ENCODE measurements around the gene NUP210.

NUP210 gene

DNA sequence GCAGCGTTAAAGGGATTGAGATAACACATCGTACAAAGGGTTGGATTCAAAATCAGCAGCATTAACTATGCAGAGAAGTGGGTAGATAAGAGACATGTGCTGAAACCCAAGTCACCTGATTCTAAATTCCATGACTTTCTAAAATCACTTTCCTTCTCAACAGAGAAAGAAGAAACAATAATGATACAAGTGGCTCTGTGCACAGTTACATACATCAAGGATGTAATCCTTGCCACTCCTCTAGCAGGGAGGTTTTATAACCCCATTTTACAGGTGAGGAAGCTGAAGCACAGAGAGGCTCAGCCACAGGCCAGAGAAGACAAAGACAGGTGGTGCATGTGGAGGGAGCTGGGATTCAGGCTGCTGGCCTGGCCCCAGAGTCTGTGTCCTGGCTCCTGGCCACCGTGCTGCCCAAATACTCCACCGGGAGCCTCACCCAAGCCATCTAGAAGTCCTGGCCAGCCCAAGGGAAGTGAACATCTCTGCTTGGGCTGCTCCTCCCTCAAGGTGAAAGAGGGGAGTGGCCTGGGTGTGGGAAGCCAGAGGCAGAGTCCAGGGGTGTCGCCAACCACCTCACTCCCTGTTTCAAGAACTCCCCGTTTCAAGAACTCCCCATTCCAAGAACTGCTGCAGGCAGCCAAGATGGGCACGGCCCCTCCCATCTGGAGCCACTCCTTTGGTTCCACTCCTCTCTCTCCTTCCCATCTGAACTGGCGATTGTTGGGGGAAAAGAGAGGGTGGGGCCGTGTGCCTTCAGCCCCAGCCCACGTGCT lies 147.1 kb downstream of the NUP210 start:
- DNase-seq = no peak

DNA sequence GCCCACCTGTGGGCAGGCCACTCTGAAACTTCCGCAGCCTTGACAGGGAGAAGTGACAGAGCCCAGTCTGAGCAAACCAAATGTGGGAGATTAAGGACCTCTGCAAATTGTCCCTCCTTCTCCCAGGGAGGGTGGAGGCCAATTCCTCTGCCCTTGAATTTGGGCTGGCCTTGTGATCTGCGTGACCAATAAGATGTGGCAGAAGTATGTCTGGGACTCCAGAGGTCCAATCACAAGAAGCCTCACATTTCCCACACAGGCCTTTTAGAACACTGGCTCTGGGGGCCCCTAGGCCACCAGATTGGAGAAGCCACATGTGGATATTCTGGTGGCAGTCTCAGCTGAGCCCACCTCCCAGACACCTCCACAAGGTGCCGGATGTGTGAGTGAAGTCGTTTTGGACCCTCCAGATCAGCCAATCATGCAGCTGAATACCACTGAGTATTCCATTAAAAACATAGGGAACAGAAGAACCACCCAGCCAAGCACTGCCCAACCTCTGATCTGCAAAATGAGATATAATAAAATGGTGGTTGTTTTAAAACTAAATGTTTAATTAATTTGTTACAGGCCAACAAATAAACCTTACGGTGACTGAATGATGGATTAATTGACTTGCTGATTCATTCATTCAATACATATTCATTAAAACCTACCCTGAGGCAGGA lies 150.3 kb downstream of the NUP210 start:
- DNase-seq = no peak

- no peak for DNase-seq
These were observed 151.1 kb downstream of the NUP210 start for GRCh38 chr3:13268961-13269441.

DNA sequence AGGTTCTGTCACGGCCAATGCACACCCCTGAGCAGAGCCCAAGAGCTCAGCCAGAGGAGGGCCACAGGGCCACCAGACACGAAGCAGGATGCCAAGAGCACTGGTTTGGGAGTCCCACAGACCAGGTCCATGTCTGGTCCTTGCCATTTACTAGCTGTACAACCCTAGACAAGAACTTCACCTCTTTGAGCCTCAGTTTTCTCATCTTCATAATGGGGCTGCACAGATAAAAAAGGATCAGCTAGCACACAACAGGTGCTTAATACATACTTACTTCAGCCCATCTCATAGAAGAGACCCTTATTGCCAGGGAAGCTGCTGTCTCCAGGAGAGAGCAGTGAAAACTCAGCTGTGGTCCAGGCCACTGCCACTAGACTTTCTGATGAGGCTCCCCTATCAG lies 152.0 kb downstream of the NUP210 start:
- no peak for DNase-seq

GRCh38 chr3:13266651-13267362 lies 153.3 kb downstream of the NUP210 start:
- no peak for DNase-seq

Data from NCI-H446 (cell line).